ENCODE results near the gene TBCE. TPM values are rescaled to one million over a fixed set of nuclear protein-coding genes. Genes with fewer than 3 reads are reported as not detected.

The TBCE gene
- total RNA-seq, 1 experiment from 2014 or later: 20.8 TPM

- Histone ChIP-seq H3K27ac (ENCODE audit: low read depth, low read length) (no peak overlapping the region), H3K4me3 (replicated peaks in 1 of 2; ENCODE audit: low read depth in 1 of 2, low read length in 2 of 2) (no peak overlapping the region), H3K4me2 (ENCODE audit: low read length) (no peak overlapping the region), H3K36me3 (ENCODE audit: control insufficient read depth in 1 of 2, insufficient read depth in 2 of 2, low read length in 2 of 2) (peaks cover 7 to 8% of the 10 kb centered on the region in 2 experiments; a peak in 2 of 4 replicates), H3K9ac (ENCODE audit: low read length) (no peak overlapping the region), H3K9me2 (ENCODE audit: insufficient read depth) (no peaks in the 10 kb centered on the region), H2AFZ (ENCODE audit: low read depth, low read length, poor library complexity, severe bottlenecking) (no peak overlapping the region), H3K4me1 (ENCODE audit: control insufficient read depth in 1 of 2, insufficient read depth in 2 of 2, low read length in 2 of 2) (peaks cover 12 to 19% of the 10 kb centered on the region in 2 experiments), H3K27me3 (ENCODE audit: insufficient read depth, low read length) (no peaks in the 10 kb centered on the region), H3K79me2 (ENCODE audit: insufficient read depth, low read length) (no peaks in the 10 kb centered on the region), H3K9me3 (ENCODE audit: control insufficient read depth in 1 of 2, insufficient read depth in 1 of 2, low read depth in 1 of 2, low read length in 2 of 2) (no peaks in the 10 kb centered on the region), H4K20me1 (ENCODE audit: insufficient read depth) (no peaks in the 10 kb centered on the region)
- DNase-seq (ENCODE audit: low read depth, low spot score) (no peak), ATAC-seq (no peak)
- TF ChIP-seq EGR1 (IDR thresholded peaks at IDR 0.05; ENCODE audit: low read depth) (no peak), JUND (IDR thresholded peaks at IDR 0.05) (no peak), CEBPB (IDR thresholded peaks at IDR 0.05; ENCODE audit: low read depth) (no peak), ATF3 (IDR thresholded peaks at IDR 0.05) (no peak), REST (IDR thresholded peaks at IDR 0.05; ENCODE audit: low read depth) (no peak), SIN3A (IDR thresholded peaks at IDR 0.05; ENCODE audit: low read depth) (no peak), SRF (IDR thresholded peaks at IDR 0.05; ENCODE audit: low read depth) (no peak), TCF7L2 (IDR thresholded peaks at IDR 0.05; ENCODE audit: borderline replicate concordance, extremely low read depth, insufficient read depth, insufficient read length) (no peak), FOSL1 (IDR thresholded peaks at IDR 0.05; ENCODE audit: low read depth) (no peak), RAD21 (IDR thresholded peaks at IDR 0.05; ENCODE audit: low read depth) (no peak), ZBTB33 (IDR thresholded peaks at IDR 0.05; ENCODE audit: extremely low read depth, insufficient replicate concordance, low read length) (no peak), EZH2phosphoT487 (IDR thresholded peaks at IDR 0.05; ENCODE audit: borderline replicate concordance) (no peak), CBX3 (IDR thresholded peaks at IDR 0.05; ENCODE audit: low read depth) (no peak), SP1 (IDR thresholded peaks at IDR 0.05; ENCODE audit: low read depth) (no peak), YY1 (IDR thresholded peaks at IDR 0.05; ENCODE audit: extremely low read depth, insufficient replicate concordance, low read depth, low read length) (no peak), POLR2A (IDR thresholded peaks at IDR 0.05; ENCODE audit: borderline replicate concordance, extremely low read depth, insufficient read depth, insufficient read length) (no peak), CTCF (IDR thresholded peaks at IDR 0.05 in 2 of 3, conservative IDR thresholded peaks at IDR 0.05 in 1 of 3; ENCODE audit: borderline replicate concordance in 1 of 3, insufficient read depth in 1 of 3, low read depth in 2 of 3, low read length in 2 of 3) (no peak), POLR2AphosphoS5 (IDR thresholded peaks at IDR 0.05; ENCODE audit: low read depth, low read length) (no peak), ELF1 (IDR thresholded peaks at IDR 0.05; ENCODE audit: borderline replicate concordance, low read depth) (no peak)
- intact Hi-C loops (cut with micrococcal nuclease): no loop called here
- no TSS peak for BruUV-seq (replicated peaks)
- POLR2A ChIA-PET: no interaction called here
- RAD21 ChIA-PET (ENCODE audit: low non-redundant PET in 1 of 2, low total read pairs in 2 of 2, uncharacterized antibody in 2 of 2, unreplicated experiment in 2 of 2): no interaction called here
- CTCF ChIA-PET: no interaction called here
These were observed 106.6 kb downstream of the TBCE start for GRCh38 chr1:235473806-235474205.

All from HCT116 (cell line).